AG04450 (cell line): Measurements from ENCODE around the gene FCHSD2. TPM values are rescaled to one million over a fixed set of nuclear protein-coding genes. Genes with fewer than 3 reads are reported as not detected.

Experiments used
- CTCF ChIA-PET: fragments of 300-600, 350-600 bp; formaldehyde crosslinking; extraction: SDS; loops from one replicate; lab custom pipeline; 2022; ENCODE audit warnings: antibody characterized with exemption, inconsistent platforms; lab: Charles Lee
- POLR2A ChIA-PET: fragments of 350-600 bp; formaldehyde crosslinking; extraction: SDS; loops from one replicate; lab custom pipeline; 2021; ENCODE audit warnings: antibody characterized with exemption, inconsistent platforms; lab: Yijun Ruan, JAX
- DNase-seq: peaks from one replicate; pipeline ENCODE4 v3.0.0-alpha.2; 2011; ENCODE audit warnings: low read depth, low spot score
- H3K27ac ChIP-seq: one replicate; pipeline ENCODE4 v1.5.1; 2012; ENCODE audit warnings: low read depth, low read length, control low read depth
- H3K27me3 ChIP-seq: one replicate; pipeline ENCODE4 v1.6.0; 2012; ENCODE audit warnings: low read length; ENCODE audit not compliant: control insufficient read depth, insufficient read depth
- H3K4me3 ChIP-seq: 2 replicates; pipeline ENCODE4 v1.5.1; 2011; ENCODE audit warnings: mild to moderate bottlenecking, low read depth, low read length, control low read depth
- H3K9me3 ChIP-seq: 2 replicates; pipeline ENCODE4 v1.5.1; 2012; ENCODE audit warnings: low read length; ENCODE audit not compliant: control insufficient read depth, insufficient read depth
- polyA plus RNA-seq: library from polyadenylated mRNA; depleted of rRNA; stranded (reverse); fragments of >200 nt; gene quantifications from 2 replicates; pipeline ENCODE4 v1.2.3, GENCODE V29; 2011
- TF ChIP-seq, protein P1 (sequence below): IDR thresholded peaks from 2 replicates; pipeline ENCODE4 v1.5.1; 2011; ENCODE audit warnings: low read depth, low read length, control low read depth, inconsistent platforms

The FCHSD2 gene
- polyA plus RNA-seq, 1 experiment: 24.7 TPM

DNA sequence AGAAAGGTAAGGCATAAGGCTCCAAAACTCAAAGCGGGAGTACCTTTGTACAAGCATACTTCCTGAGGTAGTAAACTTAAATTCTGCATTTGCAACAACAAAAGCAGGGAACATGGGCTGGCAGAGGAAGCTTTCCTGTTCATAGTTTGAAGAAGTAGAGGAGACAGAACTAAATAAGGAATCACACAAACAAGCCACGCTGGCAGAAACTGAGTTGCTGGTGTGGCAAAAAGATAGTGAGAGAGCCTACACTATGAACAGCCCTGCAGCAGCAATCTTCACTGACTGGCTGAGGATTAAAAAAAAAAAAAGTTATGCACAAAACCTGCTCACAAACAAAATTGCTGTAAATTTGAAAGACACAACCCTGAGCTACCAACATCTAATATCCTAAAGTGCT, 46.5 kb downstream of the FCHSD2 start:
- no peak overlapping the region for H3K4me3 ChIP-seq
- DNase-seq: no peak
- POLR2A ChIA-PET: no interaction called here
- H3K27ac ChIP-seq: no peak overlapping the region
- no peaks in the 10 kb centered on the region for H3K27me3 ChIP-seq
- CTCF ChIA-PET: no interaction called here
- TF ChIP-seq, protein P1, sequence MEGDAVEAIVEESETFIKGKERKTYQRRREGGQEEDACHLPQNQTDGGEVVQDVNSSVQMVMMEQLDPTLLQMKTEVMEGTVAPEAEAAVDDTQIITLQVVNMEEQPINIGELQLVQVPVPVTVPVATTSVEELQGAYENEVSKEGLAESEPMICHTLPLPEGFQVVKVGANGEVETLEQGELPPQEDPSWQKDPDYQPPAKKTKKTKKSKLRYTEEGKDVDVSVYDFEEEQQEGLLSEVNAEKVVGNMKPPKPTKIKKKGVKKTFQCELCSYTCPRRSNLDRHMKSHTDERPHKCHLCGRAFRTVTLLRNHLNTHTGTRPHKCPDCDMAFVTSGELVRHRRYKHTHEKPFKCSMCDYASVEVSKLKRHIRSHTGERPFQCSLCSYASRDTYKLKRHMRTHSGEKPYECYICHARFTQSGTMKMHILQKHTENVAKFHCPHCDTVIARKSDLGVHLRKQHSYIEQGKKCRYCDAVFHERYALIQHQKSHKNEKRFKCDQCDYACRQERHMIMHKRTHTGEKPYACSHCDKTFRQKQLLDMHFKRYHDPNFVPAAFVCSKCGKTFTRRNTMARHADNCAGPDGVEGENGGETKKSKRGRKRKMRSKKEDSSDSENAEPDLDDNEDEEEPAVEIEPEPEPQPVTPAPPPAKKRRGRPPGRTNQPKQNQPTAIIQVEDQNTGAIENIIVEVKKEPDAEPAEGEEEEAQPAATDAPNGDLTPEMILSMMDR: no peak
- H3K9me3 ChIP-seq: no peaks in the 10 kb centered on the region

DNA sequence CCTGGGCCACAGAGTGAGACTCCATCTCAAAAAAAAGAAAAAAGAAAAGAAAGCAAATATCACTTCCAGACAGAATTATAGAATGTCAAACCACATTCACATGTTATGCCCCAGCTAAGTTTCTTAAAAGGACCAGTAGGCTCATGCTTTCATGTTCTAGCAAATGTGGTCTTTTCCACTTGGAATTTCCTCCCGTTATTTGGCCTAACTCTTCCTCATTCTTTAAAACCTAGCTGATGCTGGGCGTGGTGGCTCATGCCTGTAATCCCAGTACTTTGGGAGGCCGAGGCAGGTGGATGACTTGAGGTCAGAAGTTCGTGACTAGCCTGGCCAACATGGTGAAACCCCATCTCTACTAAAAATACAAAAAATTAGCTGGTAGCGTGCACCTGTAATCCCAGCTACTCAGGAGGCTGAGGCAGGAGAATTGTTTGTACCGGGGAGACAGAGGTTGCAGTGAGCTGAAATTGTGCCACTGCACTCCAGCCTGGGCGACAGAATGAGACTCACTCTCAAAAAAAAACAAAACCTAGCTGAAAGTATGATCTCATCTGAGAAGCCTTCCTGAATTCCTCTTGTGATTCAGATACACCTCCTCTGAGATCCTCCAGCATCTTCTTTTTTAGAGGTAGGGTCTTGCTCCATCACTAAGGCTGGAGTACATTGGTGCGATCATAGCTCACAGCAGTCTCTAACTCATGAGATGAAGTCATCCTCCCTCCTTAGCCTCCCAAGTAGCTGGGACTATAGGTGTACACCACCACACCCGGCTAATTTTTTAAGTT, 50.4 kb downstream of the FCHSD2 start:
- CTCF ChIA-PET: interaction anchor here (1.6 kb wide), 1 partner anchor 51 kb away, joined by 5 read pairs; no protein-coding TSS in a partner anchor
- TF ChIP-seq, protein P1: no peak

GRCh38 chr11:73087730-73088129, 54.4 kb downstream of the FCHSD2 start:
- H3K27me3 ChIP-seq: no peaks in the 10 kb centered on the region
- CTCF ChIA-PET: interaction anchor here (1.5 to 1.6 kb wide), 2 partner anchors 55 to 91 kb away, joined by 4 to 6 read pairs; partner anchors contain the start of gene FCHSD2
- H3K27ac ChIP-seq: peak overlapping the region; percentile 13
- H3K9me3 ChIP-seq: no peaks in the 10 kb centered on the region; the same call in 1 of the 2 replicates
- no peak for DNase-seq
- TF ChIP-seq, protein P1: no peak
- H3K4me3 ChIP-seq: no peak overlapping the region
- POLR2A ChIA-PET: interaction anchor here (0.7 kb wide), 1 partner anchor 222 kb away, joined by 5 read pairs; no protein-coding TSS in a partner anchor

More for the DNA sequence above, 50.4 kb downstream of the FCHSD2 start:
- no peak for DNase-seq
- no peak overlapping the region for H3K4me3 ChIP-seq
- H3K27me3 ChIP-seq: no peaks in the 10 kb centered on the region
- POLR2A ChIA-PET: no interaction called here
- H3K27ac ChIP-seq: no peak overlapping the region
- no peaks in the 10 kb centered on the region; the same call in 1 of the 2 replicates for H3K9me3 ChIP-seq

GRCh38 chr11:73085189-73085875, 56.8 kb downstream of the FCHSD2 start:
- CTCF ChIA-PET: interaction anchor here (0.6 kb wide), 1 partner anchor 293 kb away, joined by 3 read pairs; no protein-coding TSS in a partner anchor
- POLR2A ChIA-PET: no interaction called here
- no peak for DNase-seq
- Histone ChIP-seq H3K27me3 (no peaks in the 10 kb centered on the region), H3K9me3 (no peaks in the 10 kb centered on the region; the same call in 1 of the 2 replicates), H3K4me3 (no peak overlapping the region), H3K27ac (no peak overlapping the region)
- TF ChIP-seq, protein P1: no peak
